ENCODE results near the gene DDX28.
A peak's percentile ranks its signal among the peaks of the same experiment; 100 is the strongest.
"Not testable (repeated sequence)": the region's sequence is repeated elsewhere in the genome, so short reads cannot be mapped to it uniquely, and the experiment has no call there.

The DDX28 gene

GRCh38 chr16:67998779-67999688, 24.0 kb downstream of the DDX28 start, which contains the start of gene DPEP2:
Gene DPEP2, minus strand, starts transcription at chr16:67999484. Its CDS starts 6,272 bp downstream, at chr16:67993212.
- Histone ChIP-seq H3K4me3 (ENCODE audit: low read depth in 1 of 5, low read length in 5 of 5) (peak within 1 kb of the TSS in 4 of 5 donors; percentile 31 to 53 (median 37)), H3K9ac (ENCODE audit: low read length in 5 of 5) (peak within 1 kb of the TSS in 1 of 5 donors; percentile 28), H3K4me1 (ENCODE audit: control insufficient read depth in 5 of 5, insufficient read depth in 5 of 5, low read length in 5 of 5) (peaks cover 0 to 18% (median 4%) of the 10 kb centered on the region in 5 donors)
- not testable (repeated sequence) for H3K9me3 ChIP-seq (ENCODE audit: control insufficient read depth in 5 of 5, low read length in 5 of 5); H3K27me3 ChIP-seq (ENCODE audit: control insufficient read depth in 5 of 5, insufficient read depth in 4 of 5, low read length in 5 of 5); H3K27ac ChIP-seq (ENCODE audit: low read depth, low read length); H3K36me3 ChIP-seq (ENCODE audit: control insufficient read depth in 5 of 5, insufficient read depth in 5 of 5, low read length in 5 of 5)

- H3K36me3 ChIP-seq (ENCODE audit: control insufficient read depth in 5 of 5, insufficient read depth in 5 of 5, low read length in 5 of 5); H3K27ac ChIP-seq (ENCODE audit: low read depth, low read length); H3K9me3 ChIP-seq (ENCODE audit: control insufficient read depth in 5 of 5, low read length in 5 of 5); H3K9ac ChIP-seq (ENCODE audit: low read length in 5 of 5); H3K27me3 ChIP-seq (ENCODE audit: control insufficient read depth in 5 of 5, insufficient read depth in 4 of 5, low read length in 5 of 5); H3K4me3 ChIP-seq (ENCODE audit: low read depth in 1 of 5, low read length in 5 of 5): not testable (repeated sequence)
- peaks cover 2 to 25% (median 11%) of the 10 kb centered on the region in 5 donors for H3K4me1 ChIP-seq (ENCODE audit: control insufficient read depth in 5 of 5, insufficient read depth in 5 of 5, low read length in 5 of 5)
These were observed 24.7 kb downstream of the DDX28 start for GRCh38 chr16:67998231-67998778.

- Histone ChIP-seq H3K9ac (ENCODE audit: low read length in 5 of 5) (no peak overlapping the region), H3K4me1 (ENCODE audit: control insufficient read depth in 5 of 5, insufficient read depth in 5 of 5, low read length in 5 of 5) (peaks cover 2 to 31% (median 17%) of the 10 kb centered on the region in 5 donors), H3K4me3 (ENCODE audit: low read depth in 1 of 5, low read length in 5 of 5) (no peak overlapping the region), H3K27ac (ENCODE audit: low read depth, low read length) (no peak overlapping the region), H3K9me3 (ENCODE audit: control insufficient read depth in 5 of 5, low read length in 5 of 5) (no peaks in the 10 kb centered on the region), H3K27me3 (ENCODE audit: control insufficient read depth in 5 of 5, insufficient read depth in 4 of 5, low read length in 5 of 5) (no peaks in the 10 kb centered on the region), H3K36me3 (ENCODE audit: control insufficient read depth in 5 of 5, insufficient read depth in 5 of 5, low read length in 5 of 5) (peaks cover 0 to 4% (median 0%) of the 10 kb centered on the region in 5 donors)
These were observed 26.4 kb downstream of the DDX28 start for GRCh38 chr16:67996666-67997065.

- no peak overlapping the region for H3K9ac ChIP-seq (ENCODE audit: low read length in 5 of 5)
- H3K4me3 ChIP-seq (ENCODE audit: low read depth in 1 of 5, low read length in 5 of 5) = no peak overlapping the region
- peaks cover 0 to 6% (median 0%) of the 10 kb centered on the region in 5 donors for H3K36me3 ChIP-seq (ENCODE audit: control insufficient read depth in 5 of 5, insufficient read depth in 5 of 5, low read length in 5 of 5)
- H3K27me3 ChIP-seq (ENCODE audit: control insufficient read depth in 5 of 5, insufficient read depth in 4 of 5, low read length in 5 of 5) = no peaks in the 10 kb centered on the region
- H3K4me1 ChIP-seq (ENCODE audit: control insufficient read depth in 5 of 5, insufficient read depth in 5 of 5, low read length in 5 of 5) = peaks cover 2 to 23% (median 16%) of the 10 kb centered on the region in 5 donors
- H3K27ac ChIP-seq (ENCODE audit: low read depth, low read length) = no peak overlapping the region
- no peaks in the 10 kb centered on the region for H3K9me3 ChIP-seq (ENCODE audit: control insufficient read depth in 5 of 5, low read length in 5 of 5)
These were observed 27.6 kb downstream of the DDX28 start for GRCh38 chr16:67995423-67995822.

DNA sequence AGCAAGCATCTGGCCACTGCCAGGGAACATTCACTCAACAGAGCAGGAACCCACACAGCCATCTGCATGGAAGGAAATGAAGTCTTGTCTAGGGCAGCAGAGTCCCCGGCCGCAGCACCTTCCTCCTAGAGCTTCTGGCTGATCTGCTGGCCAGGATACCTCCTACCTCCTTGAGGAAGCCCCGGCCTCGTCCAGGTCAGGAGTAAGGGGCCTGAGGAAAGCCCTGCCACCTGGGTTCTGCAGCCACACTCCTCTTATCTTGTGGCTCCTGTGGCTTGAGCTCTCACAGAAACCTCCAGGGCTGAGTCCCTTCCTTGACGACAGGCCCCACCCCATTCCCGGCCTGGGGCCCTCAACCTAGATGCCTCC, 29.0 kb downstream of the DDX28 start:
- peak overlapping the region in 2 of 5 donors; percentile 69 to 72 for H3K9ac ChIP-seq (ENCODE audit: low read length in 5 of 5)
- not testable (repeated sequence) for H3K27ac ChIP-seq (ENCODE audit: low read depth, low read length)

GRCh38 chr16:67993207-67994039, 29.6 kb downstream of the DDX28 start:
- Histone ChIP-seq H3K4me1 (ENCODE audit: control insufficient read depth in 5 of 5, insufficient read depth in 5 of 5, low read length in 5 of 5) (peaks cover 2 to 15% (median 12%) of the 10 kb centered on the region in 5 donors), H3K9ac (ENCODE audit: low read length in 5 of 5) (peak overlapping the region in 4 of 5 donors; percentile 51 to 72 (median 67)), H3K4me3 (ENCODE audit: low read depth in 1 of 5, low read length in 5 of 5) (peak overlapping the region in 4 of 5 donors; percentile 56 to 72 (median 61)), H3K27ac (ENCODE audit: low read depth, low read length) (no peak overlapping the region), H3K27me3 (ENCODE audit: control insufficient read depth in 5 of 5, insufficient read depth in 4 of 5, low read length in 5 of 5) (no peaks in the 10 kb centered on the region), H3K9me3 (ENCODE audit: control insufficient read depth in 5 of 5, low read length in 5 of 5) (no peaks in the 10 kb centered on the region), H3K36me3 (ENCODE audit: control insufficient read depth in 5 of 5, insufficient read depth in 5 of 5, low read length in 5 of 5) (peaks cover 0 to 6% (median 0%) of the 10 kb centered on the region in 5 donors)

More for the DNA sequence above, 29.0 kb downstream of the DDX28 start:
- H3K27me3 ChIP-seq (ENCODE audit: control insufficient read depth in 5 of 5, insufficient read depth in 4 of 5, low read length in 5 of 5); H3K9me3 ChIP-seq (ENCODE audit: control insufficient read depth in 5 of 5, low read length in 5 of 5); H3K36me3 ChIP-seq (ENCODE audit: control insufficient read depth in 5 of 5, insufficient read depth in 5 of 5, low read length in 5 of 5): not testable (repeated sequence)
- Histone ChIP-seq H3K4me1 (ENCODE audit: control insufficient read depth in 5 of 5, insufficient read depth in 5 of 5, low read length in 5 of 5) (peaks cover 2 to 15% (median 12%) of the 10 kb centered on the region in 5 donors), H3K4me3 (ENCODE audit: low read depth in 1 of 5, low read length in 5 of 5) (peak overlapping the region in 1 of 5 donors; percentile 63)

GRCh38 chr16:67992661-67993206, 30.3 kb downstream of the DDX28 start:
- H3K4me1 ChIP-seq (ENCODE audit: control insufficient read depth in 5 of 5, insufficient read depth in 5 of 5, low read length in 5 of 5) = peaks cover 2 to 15% (median 14%) of the 10 kb centered on the region in 5 donors
- no peaks in the 10 kb centered on the region for H3K9me3 ChIP-seq (ENCODE audit: control insufficient read depth in 5 of 5, low read length in 5 of 5)
- no peak overlapping the region for H3K9ac ChIP-seq (ENCODE audit: low read length in 5 of 5)
- no peak overlapping the region for H3K27ac ChIP-seq (ENCODE audit: low read depth, low read length)
- no peaks in the 10 kb centered on the region for H3K27me3 ChIP-seq (ENCODE audit: control insufficient read depth in 5 of 5, insufficient read depth in 4 of 5, low read length in 5 of 5)
- H3K4me3 ChIP-seq (ENCODE audit: low read depth in 1 of 5, low read length in 5 of 5) = peak overlapping the region in 3 of 5 donors; percentile 59 to 72 (median 63)
- peaks cover 0 to 6% (median 0%) of the 10 kb centered on the region in 5 donors for H3K36me3 ChIP-seq (ENCODE audit: control insufficient read depth in 5 of 5, insufficient read depth in 5 of 5, low read length in 5 of 5)

GRCh38 chr16:67990018-67990386, 33.0 kb downstream of the DDX28 start:
- peaks cover 4 to 25% (median 20%) of the 10 kb centered on the region in 5 donors for H3K4me1 ChIP-seq (ENCODE audit: control insufficient read depth in 5 of 5, insufficient read depth in 5 of 5, low read length in 5 of 5)
- no peaks in the 10 kb centered on the region for H3K9me3 ChIP-seq (ENCODE audit: control insufficient read depth in 5 of 5, low read length in 5 of 5)
- H3K27me3 ChIP-seq (ENCODE audit: control insufficient read depth in 5 of 5, insufficient read depth in 4 of 5, low read length in 5 of 5) = no peaks in the 10 kb centered on the region
- no peak overlapping the region for H3K4me3 ChIP-seq (ENCODE audit: low read depth in 1 of 5, low read length in 5 of 5)
- peaks cover 0 to 6% (median 0%) of the 10 kb centered on the region in 5 donors for H3K36me3 ChIP-seq (ENCODE audit: control insufficient read depth in 5 of 5, insufficient read depth in 5 of 5, low read length in 5 of 5)
- H3K27ac ChIP-seq (ENCODE audit: low read depth, low read length) = no peak overlapping the region
- H3K9ac ChIP-seq (ENCODE audit: low read length in 5 of 5) = no peak overlapping the region

- no peaks in the 10 kb centered on the region for H3K27me3 ChIP-seq (ENCODE audit: control insufficient read depth in 5 of 5, insufficient read depth in 4 of 5, low read length in 5 of 5)
- no peak overlapping the region for H3K27ac ChIP-seq (ENCODE audit: low read depth, low read length)
- H3K36me3 ChIP-seq (ENCODE audit: control insufficient read depth in 5 of 5, insufficient read depth in 5 of 5, low read length in 5 of 5) = peaks cover 0 to 6% (median 0%) of the 10 kb centered on the region in 5 donors
- H3K4me3 ChIP-seq (ENCODE audit: low read depth in 1 of 5, low read length in 5 of 5) = no peak overlapping the region
- no peaks in the 10 kb centered on the region for H3K9me3 ChIP-seq (ENCODE audit: control insufficient read depth in 5 of 5, low read length in 5 of 5)
- peaks cover 4 to 30% (median 24%) of the 10 kb centered on the region in 5 donors for H3K4me1 ChIP-seq (ENCODE audit: control insufficient read depth in 5 of 5, insufficient read depth in 5 of 5, low read length in 5 of 5)
- H3K9ac ChIP-seq (ENCODE audit: low read length in 5 of 5) = no peak overlapping the region
These were observed 33.6 kb downstream of the DDX28 start for GRCh38 chr16:67989322-67990017.

Measured in subcutaneous abdominal adipose tissue (tissue), 5 donors.